Measurements from ENCODE around the gene AHNAK2.

The AHNAK2 gene

DNA sequence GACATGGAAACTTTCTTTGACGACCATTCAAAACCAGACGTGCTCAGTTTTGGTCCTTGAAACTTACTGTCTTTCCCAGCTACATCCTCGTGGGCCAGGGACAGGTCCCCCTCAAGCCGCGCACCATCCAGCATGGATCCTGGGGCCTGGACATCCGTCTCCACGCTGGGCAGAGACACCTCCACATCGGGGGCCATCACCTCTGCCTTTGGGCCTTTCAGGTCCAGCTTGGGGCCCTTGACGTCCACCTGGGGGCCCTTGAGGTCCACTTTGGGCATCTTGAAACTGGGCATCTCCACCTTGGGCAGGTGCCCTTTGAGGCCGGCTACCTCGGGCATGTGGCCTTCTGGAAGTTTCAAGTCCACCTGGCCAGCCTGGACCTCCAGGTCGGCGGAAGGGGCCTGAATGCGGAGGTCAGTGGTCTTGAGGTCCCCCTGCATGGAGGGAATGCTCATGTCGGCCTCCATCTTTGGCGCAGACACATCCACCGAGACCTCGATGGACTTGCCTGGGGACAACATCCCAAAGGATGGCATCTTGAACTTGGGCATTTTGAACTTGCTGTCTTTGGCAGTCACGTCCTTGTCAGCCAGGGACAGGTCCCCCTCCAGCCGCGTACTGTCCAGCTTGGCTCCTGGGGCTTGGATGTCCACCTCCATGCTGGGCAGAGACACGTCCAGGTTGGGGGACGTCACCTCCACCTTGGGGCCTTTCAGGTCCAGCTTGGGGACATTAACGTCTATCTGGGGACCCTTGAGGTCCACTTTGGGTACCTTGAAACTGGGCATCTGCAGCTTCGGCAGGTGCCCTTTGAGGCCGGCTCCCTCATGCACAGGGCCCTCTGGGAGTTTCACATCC is 36.4 kb downstream of the AHNAK2 start:
- H3K79me2 ChIP-seq (ENCODE audit: control insufficient read depth, low read length), result no peaks in the 10 kb centered on the region
- H3K9me2 ChIP-seq (replicated peaks; ENCODE audit: control insufficient read depth, low read length), result no peaks in the 10 kb centered on the region
- no peak overlapping the region for H3K4me3 ChIP-seq (ENCODE audit: low read length)
- H3K9me3 ChIP-seq (ENCODE audit: control insufficient read depth, insufficient read depth, low read length), result no peaks in the 10 kb centered on the region
- peaks cover 32% of the 10 kb centered on the region for H3K27me3 ChIP-seq (ENCODE audit: control insufficient read depth, low read length)
- H4K20me1 ChIP-seq (ENCODE audit: control insufficient read depth, insufficient read depth, low read depth, low read length), result no peaks in the 10 kb centered on the region; the same call in 1 of the 2 replicates
- H3K27ac ChIP-seq (ENCODE audit: low read depth, low read length), result no peak overlapping the region
- H3K4me1 ChIP-seq (ENCODE audit: control insufficient read depth, low read length), result no peaks in the 10 kb centered on the region
- H3K4me2 ChIP-seq (ENCODE audit: low read length), result no peak overlapping the region
- no peaks in the 10 kb centered on the region for H3F3A ChIP-seq (ENCODE audit: control insufficient read depth, insufficient read depth)
- no peaks in the 10 kb centered on the region for H3K36me3 ChIP-seq (ENCODE audit: control insufficient read depth, low read length)
- TF ChIP-seq EZH2phosphoT487 (IDR thresholded peaks at IDR 0.05; ENCODE audit: borderline replicate concordance, low read length), result no peak
- TF ChIP-seq, protein P1, sequence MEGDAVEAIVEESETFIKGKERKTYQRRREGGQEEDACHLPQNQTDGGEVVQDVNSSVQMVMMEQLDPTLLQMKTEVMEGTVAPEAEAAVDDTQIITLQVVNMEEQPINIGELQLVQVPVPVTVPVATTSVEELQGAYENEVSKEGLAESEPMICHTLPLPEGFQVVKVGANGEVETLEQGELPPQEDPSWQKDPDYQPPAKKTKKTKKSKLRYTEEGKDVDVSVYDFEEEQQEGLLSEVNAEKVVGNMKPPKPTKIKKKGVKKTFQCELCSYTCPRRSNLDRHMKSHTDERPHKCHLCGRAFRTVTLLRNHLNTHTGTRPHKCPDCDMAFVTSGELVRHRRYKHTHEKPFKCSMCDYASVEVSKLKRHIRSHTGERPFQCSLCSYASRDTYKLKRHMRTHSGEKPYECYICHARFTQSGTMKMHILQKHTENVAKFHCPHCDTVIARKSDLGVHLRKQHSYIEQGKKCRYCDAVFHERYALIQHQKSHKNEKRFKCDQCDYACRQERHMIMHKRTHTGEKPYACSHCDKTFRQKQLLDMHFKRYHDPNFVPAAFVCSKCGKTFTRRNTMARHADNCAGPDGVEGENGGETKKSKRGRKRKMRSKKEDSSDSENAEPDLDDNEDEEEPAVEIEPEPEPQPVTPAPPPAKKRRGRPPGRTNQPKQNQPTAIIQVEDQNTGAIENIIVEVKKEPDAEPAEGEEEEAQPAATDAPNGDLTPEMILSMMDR (IDR thresholded peaks at IDR 0.05; ENCODE audit: low read depth, low read length, poor library complexity, severe bottlenecking), result no peak

DNA sequence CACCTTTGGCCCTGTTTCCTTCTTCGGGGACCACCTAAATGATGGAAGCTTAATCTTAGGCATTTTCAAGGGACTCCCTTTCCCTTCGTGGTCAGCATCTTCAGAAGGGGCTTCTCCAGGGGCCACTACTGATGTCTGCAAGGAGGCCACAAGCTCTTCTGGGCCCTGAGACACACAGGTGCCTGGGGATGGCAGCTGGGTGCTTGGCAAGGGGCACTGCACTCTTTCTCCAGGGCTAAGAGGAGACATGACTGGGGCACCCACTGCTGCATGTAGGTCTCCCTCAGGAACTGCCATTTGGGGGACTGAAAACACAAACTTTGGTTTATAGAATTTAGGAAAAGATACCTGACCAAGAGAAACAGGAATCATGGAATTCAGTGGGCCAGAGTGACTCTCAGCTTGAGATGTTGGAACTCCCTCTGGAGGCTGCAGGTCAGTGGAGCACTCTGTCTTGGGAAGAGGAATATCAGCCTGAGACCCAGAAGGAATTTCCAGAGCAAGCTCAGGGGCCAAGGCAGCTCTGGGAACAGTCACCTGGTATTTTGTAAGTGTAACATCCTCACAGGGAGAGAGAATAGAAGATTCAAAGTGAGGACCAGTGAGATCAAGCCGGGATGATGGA is 37.5 kb downstream of the AHNAK2 start:
- Histone ChIP-seq H3F3A (ENCODE audit: control insufficient read depth, insufficient read depth) (no peaks in the 10 kb centered on the region), H3K27ac (ENCODE audit: low read depth, low read length) (no peak overlapping the region), H3K27me3 (ENCODE audit: control insufficient read depth, low read length) (peaks cover 35% of the 10 kb centered on the region), H3K9me3 (ENCODE audit: control insufficient read depth, insufficient read depth, low read length) (no peaks in the 10 kb centered on the region), H3K4me2 (ENCODE audit: low read length) (no peak overlapping the region), H3K9me2 (replicated peaks; ENCODE audit: control insufficient read depth, low read length) (no peaks in the 10 kb centered on the region), H3K4me1 (ENCODE audit: control insufficient read depth, low read length) (no peaks in the 10 kb centered on the region), H3K79me2 (ENCODE audit: control insufficient read depth, low read length) (no peaks in the 10 kb centered on the region), H4K20me1 (ENCODE audit: control insufficient read depth, insufficient read depth, low read depth, low read length) (no peaks in the 10 kb centered on the region; the same call in 1 of the 2 replicates), H3K4me3 (ENCODE audit: low read length) (no peak overlapping the region), H3K36me3 (ENCODE audit: control insufficient read depth, low read length) (no peaks in the 10 kb centered on the region)
- TF ChIP-seq EZH2phosphoT487 (IDR thresholded peaks at IDR 0.05; ENCODE audit: borderline replicate concordance, low read length), result no peak
- TF ChIP-seq, protein P1 (IDR thresholded peaks at IDR 0.05; ENCODE audit: low read depth, low read length, poor library complexity, severe bottlenecking), result peak; percentile 28

DNA sequence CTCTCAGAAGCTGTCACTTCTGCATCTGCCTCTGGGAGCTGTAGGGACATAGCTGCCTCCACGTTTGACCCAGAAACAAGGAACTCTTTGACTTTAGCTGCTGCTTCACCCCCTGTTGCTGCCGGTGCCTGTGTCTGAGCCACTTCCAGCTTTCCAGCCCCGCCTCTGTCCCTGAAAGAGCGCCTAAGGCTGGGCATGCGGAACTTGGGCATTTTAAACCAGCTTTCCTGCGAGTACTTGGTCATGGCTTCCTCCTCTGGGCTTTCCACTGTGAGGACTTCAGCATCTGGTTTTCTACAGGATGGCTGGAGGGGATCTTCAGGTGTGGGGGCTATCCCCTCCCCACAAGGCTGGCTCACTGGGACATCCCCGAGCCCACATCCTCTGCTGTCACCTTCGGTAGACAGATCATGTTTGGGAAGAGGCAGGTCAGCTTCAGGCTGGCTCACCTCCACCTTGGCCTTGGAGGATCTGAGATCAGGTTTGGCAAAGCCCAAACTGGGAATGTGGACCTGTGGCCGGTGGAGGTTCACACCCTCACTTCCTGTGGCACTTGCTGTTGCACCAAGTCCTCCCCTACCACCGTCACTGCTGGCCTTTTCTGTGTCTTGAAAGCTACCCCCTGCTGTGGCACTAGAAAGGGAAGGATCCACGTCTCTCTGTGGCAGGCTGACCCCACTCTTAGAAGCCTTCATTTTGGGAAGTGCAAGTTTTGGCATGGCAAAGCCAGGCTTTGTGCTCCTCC is 38.3 kb downstream of the AHNAK2 start:
- no peaks in the 10 kb centered on the region for H3F3A ChIP-seq (ENCODE audit: control insufficient read depth, insufficient read depth)

More for the DNA sequence above, 38.3 kb downstream of the AHNAK2 start:
- no peaks in the 10 kb centered on the region for H3K79me2 ChIP-seq (ENCODE audit: control insufficient read depth, low read length)
- no peaks in the 10 kb centered on the region; the same call in 1 of the 2 replicates for H4K20me1 ChIP-seq (ENCODE audit: control insufficient read depth, insufficient read depth, low read depth, low read length)
- no peaks in the 10 kb centered on the region for H3K4me1 ChIP-seq (ENCODE audit: control insufficient read depth, low read length)
- no peak overlapping the region for H3K4me2 ChIP-seq (ENCODE audit: low read length)
- H3K4me3 ChIP-seq (ENCODE audit: low read length), result no peak overlapping the region
- no peaks in the 10 kb centered on the region for H3K9me2 ChIP-seq (replicated peaks; ENCODE audit: control insufficient read depth, low read length)
- no peak overlapping the region for H3K27ac ChIP-seq (ENCODE audit: low read depth, low read length)
- H3K36me3 ChIP-seq (ENCODE audit: control insufficient read depth, low read length), result no peaks in the 10 kb centered on the region
- no peak for TF ChIP-seq EZH2phosphoT487 (IDR thresholded peaks at IDR 0.05; ENCODE audit: borderline replicate concordance, low read length)
- TF ChIP-seq, protein P1 (IDR thresholded peaks at IDR 0.05; ENCODE audit: low read depth, low read length, poor library complexity, severe bottlenecking), result no peak
- H3K27me3 ChIP-seq (ENCODE audit: control insufficient read depth, low read length), result peaks cover 35% of the 10 kb centered on the region
- no peaks in the 10 kb centered on the region for H3K9me3 ChIP-seq (ENCODE audit: control insufficient read depth, insufficient read depth, low read length)

Measured in DOHH2 (cell line).